Measurements from ENCODE around the gene EPHB6. TPM values are rescaled to one million over a fixed set of nuclear protein-coding genes. Genes with fewer than 3 reads are reported as not detected.

Gene EPHB6
- total RNA-seq, 1 experiment from 2014 or later, result 39.2 TPM

GRCh38 chr7:142887282-142888015, 32.6 kb downstream of the EPHB6 start:
- ChIA-PET POLR2A (ENCODE audit: unreplicated experiment) (interaction anchor here (0.8 kb wide), 1 partner anchor 31 kb away, joined by 7 read pairs; no protein-coding TSS in a partner anchor), CTCF (no interaction called here)
- Histone ChIP-seq H3K27me3 (ENCODE audit: insufficient read depth, low read depth) (no peaks in the 10 kb centered on the region), H3K4me2 (no peak overlapping the region; the same call in 1 of the 2 replicates), H2AFZ (no peak overlapping the region), H3K9me3 (ENCODE audit: insufficient read depth, low read depth) (no peaks in the 10 kb centered on the region), H3K4me1 (replicated peaks; ENCODE audit: insufficient read depth) (peaks cover 43% of the 10 kb centered on the region), H3K4me3 (no peak overlapping the region), H3F3A (ENCODE audit: insufficient read depth, low read depth) (peaks cover 3% of the 10 kb centered on the region; the same call in 1 of the 2 replicates), H3K27ac (no peak overlapping the region), H3K36me3 (ENCODE audit: low read depth) (no peaks in the 10 kb centered on the region), H3K79me2 (ENCODE audit: low read depth) (no peaks in the 10 kb centered on the region), H3K9me2 (ENCODE audit: insufficient read depth) (no peaks in the 10 kb centered on the region), H4K20me1 (ENCODE audit: insufficient read depth) (no peaks in the 10 kb centered on the region)
- no peak for DNase-seq
- no peak for TF ChIP-seq EZH2 (IDR thresholded peaks at IDR 0.05; ENCODE audit: low read depth)
- TF ChIP-seq, protein P1, sequence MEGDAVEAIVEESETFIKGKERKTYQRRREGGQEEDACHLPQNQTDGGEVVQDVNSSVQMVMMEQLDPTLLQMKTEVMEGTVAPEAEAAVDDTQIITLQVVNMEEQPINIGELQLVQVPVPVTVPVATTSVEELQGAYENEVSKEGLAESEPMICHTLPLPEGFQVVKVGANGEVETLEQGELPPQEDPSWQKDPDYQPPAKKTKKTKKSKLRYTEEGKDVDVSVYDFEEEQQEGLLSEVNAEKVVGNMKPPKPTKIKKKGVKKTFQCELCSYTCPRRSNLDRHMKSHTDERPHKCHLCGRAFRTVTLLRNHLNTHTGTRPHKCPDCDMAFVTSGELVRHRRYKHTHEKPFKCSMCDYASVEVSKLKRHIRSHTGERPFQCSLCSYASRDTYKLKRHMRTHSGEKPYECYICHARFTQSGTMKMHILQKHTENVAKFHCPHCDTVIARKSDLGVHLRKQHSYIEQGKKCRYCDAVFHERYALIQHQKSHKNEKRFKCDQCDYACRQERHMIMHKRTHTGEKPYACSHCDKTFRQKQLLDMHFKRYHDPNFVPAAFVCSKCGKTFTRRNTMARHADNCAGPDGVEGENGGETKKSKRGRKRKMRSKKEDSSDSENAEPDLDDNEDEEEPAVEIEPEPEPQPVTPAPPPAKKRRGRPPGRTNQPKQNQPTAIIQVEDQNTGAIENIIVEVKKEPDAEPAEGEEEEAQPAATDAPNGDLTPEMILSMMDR (conservative IDR thresholded peaks at IDR 0.05), result no peak
- BruUV-seq (replicated peaks), result no TSS peak
- intact Hi-C loops (cut with micrococcal nuclease; ENCODE audit: unreplicated experiment), result no loop called here

GRCh38 chr7:142889816-142890215, 34.9 kb downstream of the EPHB6 start:
- POLR2A ChIA-PET (ENCODE audit: unreplicated experiment), result no interaction called here
- H3K4me3 ChIP-seq, result no peak overlapping the region
- CTCF ChIA-PET, result interaction anchor here (0.5 kb wide), 1 partner anchor 610 kb away, joined by 4 read pairs; no protein-coding TSS in a partner anchor
- H3K79me2 ChIP-seq (ENCODE audit: low read depth), result no peaks in the 10 kb centered on the region
- TF ChIP-seq EZH2 (IDR thresholded peaks at IDR 0.05; ENCODE audit: low read depth), result no peak
- TF ChIP-seq, protein P1 (conservative IDR thresholded peaks at IDR 0.05), result no peak
- H3K4me1 ChIP-seq (replicated peaks; ENCODE audit: insufficient read depth), result peaks cover 40% of the 10 kb centered on the region
- H3K27ac ChIP-seq, result no peak overlapping the region
- H2AFZ ChIP-seq, result no peak overlapping the region
- no peaks in the 10 kb centered on the region; the same call in 1 of the 2 replicates for H3F3A ChIP-seq (ENCODE audit: insufficient read depth, low read depth)
- no peaks in the 10 kb centered on the region for H3K9me3 ChIP-seq (ENCODE audit: insufficient read depth, low read depth)
- no peaks in the 10 kb centered on the region for H3K27me3 ChIP-seq (ENCODE audit: insufficient read depth, low read depth)
- no peaks in the 10 kb centered on the region for H4K20me1 ChIP-seq (ENCODE audit: insufficient read depth)
- no peaks in the 10 kb centered on the region for H3K36me3 ChIP-seq (ENCODE audit: low read depth)
- DNase-seq, result peak in 1 of 2 experiments; percentile 66
- no peak overlapping the region for H3K4me2 ChIP-seq
- no peaks in the 10 kb centered on the region for H3K9me2 ChIP-seq (ENCODE audit: insufficient read depth)
- no TSS peak for BruUV-seq (replicated peaks)
- intact Hi-C loops (cut with micrococcal nuclease; ENCODE audit: unreplicated experiment), result no loop called here

DNA sequence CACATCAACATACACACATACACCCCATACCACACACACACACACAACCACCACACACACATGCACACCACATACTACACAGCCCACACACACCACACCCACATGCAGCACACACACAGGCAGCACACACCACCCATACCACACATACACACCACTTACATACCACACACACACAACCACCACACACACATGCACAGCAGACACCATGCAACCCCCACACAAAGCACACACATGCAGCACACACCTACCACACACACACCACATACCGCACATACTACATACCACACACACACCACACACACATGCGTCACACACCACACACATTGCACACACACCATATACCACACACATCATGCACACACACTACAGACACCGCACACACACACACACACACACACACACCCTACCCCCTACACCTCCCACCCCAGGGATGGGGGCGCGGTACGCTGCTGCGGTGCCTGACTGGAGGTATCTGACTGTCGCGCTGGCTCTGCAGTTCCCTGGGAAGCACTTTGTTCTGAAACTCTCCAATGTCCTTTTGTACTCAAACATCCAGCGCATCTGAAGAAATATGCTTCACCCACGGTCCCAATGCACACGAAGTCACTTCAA, 36.1 kb downstream of the EPHB6 start:
- no peak overlapping the region for H3K4me2 ChIP-seq
- no peaks in the 10 kb centered on the region for H3K9me2 ChIP-seq (ENCODE audit: insufficient read depth)
- no peaks in the 10 kb centered on the region for H4K20me1 ChIP-seq (ENCODE audit: insufficient read depth)
- no peaks in the 10 kb centered on the region for H3K79me2 ChIP-seq (ENCODE audit: low read depth)
- peaks cover 33% of the 10 kb centered on the region for H3K4me1 ChIP-seq (replicated peaks; ENCODE audit: insufficient read depth)
- DNase-seq, result no peak
- ChIA-PET POLR2A (ENCODE audit: unreplicated experiment) (no interaction called here), CTCF (no interaction called here)
- BruUV-seq (replicated peaks), result no TSS peak
- intact Hi-C loops (cut with micrococcal nuclease; ENCODE audit: unreplicated experiment), result no loop called here
- H3K27ac ChIP-seq, result no peak overlapping the region
- no peaks in the 10 kb centered on the region for H3K27me3 ChIP-seq (ENCODE audit: insufficient read depth, low read depth)
- H2AFZ ChIP-seq, result no peak overlapping the region
- H3K4me3 ChIP-seq, result no peak overlapping the region
- H3K36me3 ChIP-seq (ENCODE audit: low read depth), result no peaks in the 10 kb centered on the region
- TF ChIP-seq EZH2 (IDR thresholded peaks at IDR 0.05; ENCODE audit: low read depth), result no peak
- TF ChIP-seq, protein P1 (conservative IDR thresholded peaks at IDR 0.05), result no peak
- H3F3A ChIP-seq (ENCODE audit: insufficient read depth, low read depth), result no peaks in the 10 kb centered on the region; the same call in 1 of the 2 replicates
- no peaks in the 10 kb centered on the region for H3K9me3 ChIP-seq (ENCODE audit: insufficient read depth, low read depth)

Data from PC-9 (cell line).